ENCODE results near the gene BEGAIN.
"Not testable (repeated sequence)": the region's sequence is repeated elsewhere in the genome, so short reads cannot be mapped to it uniquely, and the experiment has no call there.

Gene BEGAIN

DNA sequence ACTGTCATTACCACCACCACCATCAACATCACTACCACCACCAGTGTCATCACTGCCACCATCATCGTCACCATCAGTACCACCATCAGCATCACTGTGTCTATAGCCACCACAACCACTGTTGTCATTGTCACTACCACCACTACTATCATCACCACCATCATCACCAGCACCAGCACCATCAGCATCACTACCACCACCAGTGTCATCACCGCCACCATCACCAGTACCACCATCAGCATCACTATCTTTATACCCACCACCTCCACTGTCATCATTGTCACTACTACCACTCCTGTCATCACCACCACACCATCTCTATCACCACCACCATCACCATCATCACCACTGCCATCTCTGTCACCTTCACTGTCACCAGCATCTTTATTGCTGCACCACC is 60.6 kb downstream of the BEGAIN start:
- no peak for DNase-seq (ENCODE audit: low read depth in 1 of 2, low spot score in 1 of 2)

- no peak for DNase-seq (ENCODE audit: low read depth in 1 of 2, low spot score in 1 of 2)
Observed at GRCh38 chr14:100526057-100526456, 61.2 kb downstream of the BEGAIN start.

DNA sequence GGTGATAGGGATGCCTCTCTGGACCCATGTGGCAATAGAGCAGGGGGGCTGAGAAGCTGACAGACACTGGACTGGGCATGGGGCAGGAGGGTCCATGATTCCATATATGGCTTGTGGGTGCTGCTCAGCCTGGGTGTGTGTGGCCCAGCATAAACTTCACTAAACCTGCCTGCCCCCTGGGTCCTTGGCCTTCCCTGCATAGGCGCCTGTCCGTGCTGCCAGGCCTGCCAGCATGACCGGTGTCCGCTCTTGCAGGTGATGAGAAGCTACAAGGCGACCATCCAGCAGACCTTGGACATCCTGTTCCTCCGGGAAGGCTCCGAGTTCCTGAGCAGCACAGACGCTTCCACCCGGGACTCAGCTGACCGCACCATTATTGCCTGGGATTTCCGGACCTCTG is 61.6 kb downstream of the BEGAIN start:
- DNase-seq (ENCODE audit: low read depth in 1 of 2, low spot score in 1 of 2) = no peak

DNA sequence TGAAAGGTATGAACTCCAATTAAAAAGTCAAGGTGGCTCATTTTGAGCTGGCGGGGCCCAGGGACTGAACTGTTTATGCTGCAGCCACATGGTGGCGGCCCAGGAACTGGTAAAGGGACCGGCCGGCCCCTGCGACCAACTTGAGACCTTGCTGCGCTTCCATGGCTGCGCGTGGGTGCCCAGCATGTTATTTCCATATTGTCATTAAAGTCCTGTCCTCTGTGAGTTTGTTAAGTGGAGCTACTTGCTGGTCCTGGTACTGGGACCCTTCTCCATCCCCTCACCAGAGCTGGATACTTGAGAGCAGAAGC is 62.3 kb downstream of the BEGAIN start:
- DNase-seq (ENCODE audit: low read depth in 1 of 2, low spot score in 1 of 2) = no peak

- DNase-seq (ENCODE audit: low read depth in 1 of 2, low spot score in 1 of 2) = no peak
Observed at GRCh38 chr14:100524233-100524932, 62.8 kb downstream of the BEGAIN start.

- DNase-seq (ENCODE audit: low read depth in 1 of 2, low spot score in 1 of 2) = no peak
Observed at GRCh38 chr14:100523843-100524169, 63.4 kb downstream of the BEGAIN start.

GRCh38 chr14:100523131-100523842 is 63.9 kb downstream of the BEGAIN start:
- DNase-seq (ENCODE audit: low read depth in 1 of 2, low spot score in 1 of 2) = no peak

DNA sequence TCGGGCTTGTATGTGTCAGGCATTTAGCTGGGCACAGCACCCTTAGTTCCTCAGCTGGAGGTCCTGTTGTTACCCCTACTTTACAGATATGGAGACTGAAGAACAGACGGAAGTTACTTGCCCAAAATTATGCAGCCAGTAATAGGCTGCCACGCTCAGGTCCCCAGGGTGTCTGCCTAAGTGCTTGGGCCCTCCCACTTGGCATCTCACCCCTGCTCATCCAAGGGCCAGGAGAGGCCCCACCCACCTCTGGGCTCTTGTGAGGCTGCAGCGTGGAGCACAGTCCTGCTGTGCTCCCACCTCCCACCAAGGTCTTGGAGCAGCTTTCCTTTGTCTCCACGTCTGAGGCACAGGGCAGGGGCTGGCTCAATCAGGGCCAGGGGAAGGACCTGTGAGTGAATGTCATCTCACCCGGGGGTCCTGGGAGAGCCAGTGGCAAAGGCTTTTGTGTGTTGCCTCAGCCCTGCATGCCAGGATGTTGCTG is 64.6 kb downstream of the BEGAIN start:
- DNase-seq (ENCODE audit: low read depth in 1 of 2, low spot score in 1 of 2) = no peak

DNA sequence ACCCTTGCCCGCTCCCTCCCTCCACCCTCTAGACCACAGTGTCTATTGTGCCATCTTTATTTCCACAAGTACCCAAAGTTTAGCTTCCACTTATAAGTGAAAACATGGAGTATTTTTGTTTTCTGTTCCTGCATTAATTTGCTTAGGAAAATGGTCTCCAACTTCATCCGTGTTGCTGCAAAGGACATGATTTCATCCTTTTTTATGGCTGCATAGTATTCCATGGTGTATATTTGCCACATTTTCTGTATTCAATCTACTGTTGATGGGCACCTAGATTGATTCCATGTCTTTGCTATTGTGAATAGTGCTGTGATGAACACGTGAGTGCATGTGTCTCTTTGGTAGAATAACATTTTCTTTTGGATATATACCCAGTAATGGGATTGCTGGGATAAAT is 81.2 kb downstream of the BEGAIN start:
- DNase-seq (ENCODE audit: low read depth in 1 of 2, low spot score in 1 of 2) = not testable (repeated sequence)

DNA sequence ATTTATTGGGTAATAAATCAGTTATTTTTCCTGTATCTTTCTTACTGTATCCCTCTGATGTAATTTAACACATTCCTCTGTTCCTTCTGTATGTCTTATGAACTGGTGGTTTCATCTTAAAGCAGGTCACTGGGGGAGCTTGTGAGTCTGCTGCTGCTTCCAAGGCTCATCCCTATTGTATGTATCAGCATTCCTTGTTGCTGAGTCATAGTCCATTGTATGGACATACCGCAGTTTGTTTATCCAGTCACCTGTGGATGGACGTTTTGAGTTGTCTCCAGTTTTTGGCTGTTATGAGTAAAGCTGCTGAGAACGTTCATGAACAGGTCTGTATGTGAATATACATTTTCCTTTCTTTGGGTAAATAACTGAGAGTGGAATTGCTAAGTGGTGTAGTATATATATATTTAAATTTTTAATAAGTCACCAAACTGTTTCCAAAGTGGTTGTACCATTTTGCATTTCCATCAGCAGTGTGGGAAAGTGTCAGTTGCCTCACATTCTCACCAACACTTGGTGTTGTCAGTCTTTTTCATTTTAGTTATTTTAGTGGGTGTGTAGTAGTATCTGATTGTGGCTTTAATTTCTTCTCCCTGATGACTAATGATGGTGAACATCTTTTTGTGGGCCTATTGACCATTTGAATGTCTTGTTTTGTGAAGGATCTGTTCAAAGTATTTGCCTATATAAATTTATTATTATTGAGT is 82.7 kb downstream of the BEGAIN start:
- no peak for DNase-seq (ENCODE audit: low read depth in 1 of 2, low spot score in 1 of 2)

DNA sequence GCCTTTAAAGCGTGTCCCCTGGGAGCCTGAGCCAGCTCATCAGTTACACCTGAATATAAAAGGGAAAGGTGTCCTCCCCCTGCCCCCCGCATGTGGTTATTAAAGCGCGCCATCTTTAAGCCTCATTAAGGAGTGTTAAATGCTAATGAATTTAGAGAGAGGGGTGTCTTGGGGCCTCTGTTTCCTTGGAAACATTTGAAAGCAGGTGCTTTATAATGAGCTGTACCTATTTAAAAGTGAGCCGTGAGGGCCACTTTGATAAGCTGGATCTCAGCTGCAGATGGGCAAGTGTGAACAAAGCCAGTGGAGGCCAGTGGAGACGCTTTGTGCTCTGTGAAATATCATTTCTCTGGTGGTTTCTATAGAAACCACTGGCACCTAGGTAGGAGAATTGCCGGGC is 84.0 kb downstream of the BEGAIN start:
- DNase-seq (ENCODE audit: low read depth in 1 of 2, low spot score in 1 of 2) = no peak

DNA sequence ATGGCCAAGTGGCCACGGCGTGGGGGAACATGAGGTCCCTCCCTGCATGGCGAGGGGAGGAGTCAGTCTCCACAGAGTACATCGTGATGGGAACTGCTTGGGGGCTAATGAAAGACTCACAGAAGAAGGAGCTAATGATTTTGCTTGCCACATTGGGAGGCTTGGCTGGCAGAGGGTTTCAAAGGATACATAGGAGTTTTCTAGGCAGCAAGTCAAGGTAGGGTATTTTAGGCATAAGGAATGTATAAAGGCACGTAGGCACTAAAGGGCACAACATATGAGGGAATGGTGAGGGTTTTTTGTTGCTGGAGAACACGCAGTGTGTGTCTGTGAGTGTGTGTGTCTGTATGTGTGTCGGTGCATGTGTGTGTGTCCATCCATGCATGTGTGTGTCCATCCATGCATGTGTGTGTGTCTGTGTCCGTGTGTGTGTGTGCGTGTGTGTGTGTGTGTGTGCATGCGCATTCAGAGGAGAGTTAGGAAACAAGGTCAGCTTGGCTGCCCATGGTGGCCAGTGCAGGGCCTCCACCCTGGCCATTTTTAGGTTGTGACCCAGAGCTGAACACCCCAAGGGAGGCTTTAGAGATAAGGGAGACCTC is 84.5 kb downstream of the BEGAIN start:
- DNase-seq (ENCODE audit: low read depth in 1 of 2, low spot score in 1 of 2) = no peak

- DNase-seq (ENCODE audit: low read depth in 1 of 2, low spot score in 1 of 2) = no peak
Observed at GRCh38 chr14:100500128-100500527, 87.1 kb downstream of the BEGAIN start.

GRCh38 chr14:100498068-100498467 is 89.1 kb downstream of the BEGAIN start:
- DNase-seq (ENCODE audit: low read depth in 1 of 2, low spot score in 1 of 2) = no peak

- DNase-seq (ENCODE audit: low read depth in 1 of 2, low spot score in 1 of 2) = no peak
Observed at GRCh38 chr14:100495917-100496316, 91.3 kb downstream of the BEGAIN start.

- no peak for DNase-seq (ENCODE audit: low read depth in 1 of 2, low spot score in 1 of 2)
Observed at GRCh38 chr14:100494645-100495044, 92.6 kb downstream of the BEGAIN start.

- DNase-seq (ENCODE audit: low read depth in 1 of 2, low spot score in 1 of 2) = no peak
Observed at GRCh38 chr14:100490252-100490651, 97.0 kb downstream of the BEGAIN start.

DNA sequence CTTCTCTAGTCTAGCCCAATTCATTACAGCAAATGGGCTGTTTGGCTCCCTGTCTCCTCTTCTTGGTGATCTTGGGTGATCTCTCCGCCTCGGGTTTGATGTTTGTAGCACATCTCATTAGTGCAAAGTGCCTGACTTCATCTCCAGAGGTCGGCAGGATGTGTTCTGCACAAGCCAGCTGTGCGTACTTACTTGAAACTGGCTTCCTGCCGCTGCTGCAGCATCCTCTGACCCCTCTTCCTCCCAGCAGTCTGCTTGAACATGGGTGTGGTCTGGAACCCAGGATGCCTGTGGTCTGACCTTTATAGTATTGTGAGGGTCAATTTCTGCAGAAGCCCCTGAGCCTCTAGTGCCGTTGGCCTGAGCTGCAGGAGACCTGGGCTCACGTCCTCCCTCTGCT is 99.2 kb downstream of the BEGAIN start:
- DNase-seq (ENCODE audit: low read depth in 1 of 2, low spot score in 1 of 2) = no peak

- DNase-seq (ENCODE audit: low read depth in 1 of 2, low spot score in 1 of 2) = no peak
Observed at GRCh38 chr14:100487304-100487703, 99.9 kb downstream of the BEGAIN start.

Data from stimulated activated CD4-positive, alpha-beta T cell treated with anti-CD3 and anti-CD28 coated beads, Interleukin-15, amount 100 ng/mL, for 1 hour (primary cell).